GM12878 (cell line): ENCODE data around the gene SPDYE8. TPM values are rescaled to one million over a fixed set of nuclear protein-coding genes. Genes with fewer than 3 reads are reported as not detected.
"Not testable (repeated sequence)": the region's sequence is repeated elsewhere in the genome, so short reads cannot be mapped to it uniquely, and the experiment has no call there.

ENCODE experiments used
- ATAC-seq: fragments of 200-7000 bp; cut with Tn5 transposase; 3 replicates; pipeline ENCODE4 v1.9.1; 2020; ENCODE audit warnings: mild to moderate bottlenecking, moderate library complexity
- Bru-seq: library from RNA; stranded (reverse); fragments of 400-500 nt; gene quantifications from one replicate; lab custom pipeline; 2021; lab: Mats Ljungman, UMichigan
- BruChase-seq, 2 experiments: library from RNA; stranded (reverse); fragments of 400-500 nt; gene quantifications; one replicate each; lab custom pipeline; 2021; lab: Mats Ljungman, UMichigan
- BruUV-seq: library from RNA; stranded (reverse); fragments of 400-500 nt; replicated peaks from 2 replicates; lab custom pipeline; 2021; lab: Mats Ljungman, UMichigan
- CTCF ChIA-PET: fragments of 300-600 bp; sonication (Branson Sonifier 250); formaldehyde crosslinking; extraction: SDS; loops from one replicate; lab custom pipeline; 2021; ENCODE audit warnings: inconsistent platforms; lab: Yijun Ruan, JAX
- POLR2A ChIA-PET: fragments of 350-600 bp; formaldehyde crosslinking; extraction: SDS; loops from one replicate; lab custom pipeline; 2021; ENCODE audit warnings: inconsistent platforms; lab: Charles Lee
- RAD21 ChIA-PET: fragments of 300-600 bp; sonication (Branson Sonifier 250); formaldehyde crosslinking; loops from one replicate; lab custom pipeline; 2023; ENCODE audit warnings: antibody characterized with exemption; ENCODE audit not compliant: unreplicated experiment; lab: Charles Lee
- SMC1A ChIA-PET: fragments of 300-600 bp; sonication (Branson Sonifier 250); formaldehyde crosslinking; loops from one replicate; lab custom pipeline; 2023; ENCODE audit not compliant: unreplicated experiment, uncharacterized antibody; lab: Charles Lee
- DNase-seq: peaks from one replicate; pipeline ENCODE4 v3.0.0-alpha.2; 2011; ENCODE audit warnings: low read depth, low spot score
- FAIRE-seq: peaks from 3 replicates; lab custom pipeline; 2011; peaks lifted over from hg19 to GRCh38; lab: Jason Lieb, UNC
- H2AFZ ChIP-seq: 2 replicates; pipeline ENCODE4 v1.6.0; 2011; ENCODE audit warnings: low read depth, low read length, control low read depth; ENCODE audit not compliant: control insufficient read depth
- H3K27ac ChIP-seq: 2 replicates; pipeline ENCODE4 v1.5.1; 2011; ENCODE audit warnings: control low read depth; ENCODE audit not compliant: control insufficient read depth, insufficient read depth
- H3K27me3 ChIP-seq, 2 experiments: replicated peaks in 1 of 2; 2 replicates each; pipeline versions ENCODE4 v1.6.0 to v1.6.1; 2011; ENCODE audit warnings: low read length in 1 of 2; ENCODE audit not compliant: control insufficient read depth in 2 of 2, insufficient read depth in 2 of 2
- H3K36me3 ChIP-seq, 2 experiments: 2 replicates each; pipeline ENCODE4 v1.5.1; 2011; ENCODE audit warnings: low read length in 1 of 2; ENCODE audit not compliant: control insufficient read depth in 2 of 2, insufficient read depth in 2 of 2
- H3K4me1 ChIP-seq: 2 replicates; pipeline ENCODE4 v1.6.1; 2011; ENCODE audit warnings: mild to moderate bottlenecking, low read length, moderate library complexity, mixed read lengths; ENCODE audit not compliant: control insufficient read depth, insufficient read depth
- H3K4me2 ChIP-seq: 2 replicates; pipeline ENCODE4 v1.6.0; 2011; ENCODE audit warnings: control low read depth; ENCODE audit not compliant: control insufficient read depth, insufficient read depth
- H3K4me3 ChIP-seq: fragments of 200-600 bp; sonication (generic); 2 replicates; pipeline ENCODE4 v1.5.1; 2016
- H3K79me2 ChIP-seq: 2 replicates; pipeline ENCODE4 v1.6.0; 2011; ENCODE audit warnings: low read length; ENCODE audit not compliant: control insufficient read depth, insufficient read depth
- H3K9ac ChIP-seq: 2 replicates; pipeline ENCODE4 v1.8.0; 2011; ENCODE audit warnings: low read length, control low read depth, mixed read lengths; ENCODE audit not compliant: control insufficient read depth, insufficient read depth
- H3K9me3 ChIP-seq: replicated peaks from 3 replicates; pipeline ENCODE4 v1.5.1; 2011; ENCODE audit warnings: mild to moderate bottlenecking, low read length; ENCODE audit not compliant: control insufficient read depth, insufficient read depth
- H4K20me1 ChIP-seq: 2 replicates; pipeline ENCODE4 v1.6.0; 2011; ENCODE audit not compliant: control insufficient read depth, insufficient read depth
- WGBS: methylation state at CpG from one replicate; pipeline ENCODE4 v1.1.6; 2016; ENCODE audit warnings: low lambda C conversion rate; ENCODE audit not compliant: insufficient replicate concordance, insufficient coverage; ENCODE audit errors: missing lambda C conversion rate; 5-methylcytosine and 5-hydroxymethylcytosine counted together
- in situ Hi-C: fragments of 300-500 bp; cut with MboI; formaldehyde crosslinking; loops from 9 replicates; pipeline ENCODE4 v1.14.3; 2018; ENCODE audit warnings: mixed read lengths
- intact Hi-C: fragments of 100-400 bp; cut with micrococcal nuclease; formaldehyde crosslinking; loops from one replicate; pipeline ENCODE4 v1.14.2; 2022; ENCODE audit not compliant: unreplicated experiment
- long read RNA-seq, 2 experiments: library from polyadenylated mRNA; unstranded; transcript quantifications; one replicate each; pipeline ENCODE4 v2.0.0, GENCODE V29; 2019 to 2020
- polyA minus RNA-seq, 3 experiments: library from RNA; depleted of rRNA, polyadenylated mRNA; stranded (reverse); fragments of >200 nt; gene quantifications; 2 replicates each; pipeline ENCODE4 v1.2.3, GENCODE V29; 2011
- polyA plus RNA-seq, 11 experiments: library from polyadenylated mRNA; depleted of rRNA in 4 of 11; unstranded in 6 of 11; stranded (reverse) in 5 of 11; fragments of >200 nt; fragmentation: Nextera tagmentation in 4 of 11; fragmentation: Illumina TruSeq in 1 of 11; extraction: Ambion mirVana in 4 of 11; extraction: Trizol in 1 of 11; gene quantifications; 1 replicate in 1 of 11; 2 replicates in 10 of 11; pipeline versions ENCODE4 v1.2.1 to v1.2.3, GENCODE V29; 2011 to 2016; ENCODE audit warnings: inconsistent platforms in 2 of 11, missing spikeins in 2 of 11, low read depth in 1 of 11
- total RNA-seq, 4 experiments: library from RNA; depleted of rRNA in 3 of 4; stranded (reverse); fragments of >200 nt in 3 of 4; fragmentation: Illumina TruSeq in 1 of 4; extraction: Trizol in 1 of 4; gene quantifications; 2 replicates each; pipeline versions ENCODE4 v1.2.1 to v1.2.3, GENCODE V29; 2013 to 2021

Gene SPDYE8, protein sequence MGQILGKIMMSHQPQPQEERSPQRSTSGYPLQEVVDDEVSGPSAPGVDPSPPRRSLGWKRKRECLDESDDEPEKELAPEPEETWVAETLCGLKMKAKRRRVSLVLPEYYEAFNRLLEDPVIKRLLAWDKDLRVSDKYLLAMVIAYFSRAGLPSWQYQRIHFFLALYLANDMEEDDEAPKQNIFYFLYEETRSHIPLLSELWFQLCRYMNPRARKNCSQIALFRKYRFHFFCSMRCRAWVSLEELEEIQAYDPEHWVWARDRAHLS
- not detected in 2 replicates for total RNA-seq (2013; cell fraction: nucleolus; rRNA removed)
- total RNA-seq (2014; rRNA removed) (not detected in 2 replicates), total RNA-seq (2014; rRNA removed; fragmentation: Illumina TruSeq; extraction: Trizol) (not detected in 2 replicates), total RNA-seq (2021) (not detected in 2 replicates), polyA plus RNA-seq (2011; rRNA removed) (not detected in 2 replicates), polyA plus RNA-seq (2014; fragmentation: Illumina TruSeq; extraction: Trizol) (not detected in 2 replicates), polyA plus RNA-seq (2014; fragmentation: Nextera tagmentation; extraction: Ambion mirVana) (under 1 TPM in 1 of 2 experiments, not detected in 1; 0.11 TPM), polyA plus RNA-seq (2014; rRNA removed) (0.04 TPM in 1 of 2 replicates, not detected in the other), polyA plus RNA-seq (2016; fragmentation: Nextera tagmentation; extraction: Ambion mirVana) (under 1 TPM; 0.58 to 0.83 TPM), polyA minus RNA-seq (2011; rRNA and poly(A)+ RNA removed) (not detected in 2 replicates), Bru-seq, nascent RNA (not detected), BruChase-seq, experiment 1, labeled RNA remaining after a 6-hour chase (not detected), BruChase-seq, experiment 2, labeled RNA remaining after a 2-hour chase (not detected)
- 0.17 TPM for polyA plus RNA-seq (2011; ENCODE audit: low read depth)
- not detected in 2 replicates for polyA plus RNA-seq (2011; cell fraction: cytosol; rRNA removed)
- not detected in 2 replicates for polyA plus RNA-seq (2011; cell fraction: nucleus; rRNA removed)
- 0.14 and 0.27 TPM in 2 replicates for polyA plus RNA-seq (2012)
- polyA minus RNA-seq (2011; cell fraction: cytosol; rRNA and poly(A)+ RNA removed), result not detected in 2 replicates
- not detected in 2 replicates for polyA minus RNA-seq (2011; cell fraction: nucleus; rRNA and poly(A)+ RNA removed)
- long read RNA-seq, experiment 1, result 0 reads
- long read RNA-seq, experiment 2, result 0 reads

DNA sequence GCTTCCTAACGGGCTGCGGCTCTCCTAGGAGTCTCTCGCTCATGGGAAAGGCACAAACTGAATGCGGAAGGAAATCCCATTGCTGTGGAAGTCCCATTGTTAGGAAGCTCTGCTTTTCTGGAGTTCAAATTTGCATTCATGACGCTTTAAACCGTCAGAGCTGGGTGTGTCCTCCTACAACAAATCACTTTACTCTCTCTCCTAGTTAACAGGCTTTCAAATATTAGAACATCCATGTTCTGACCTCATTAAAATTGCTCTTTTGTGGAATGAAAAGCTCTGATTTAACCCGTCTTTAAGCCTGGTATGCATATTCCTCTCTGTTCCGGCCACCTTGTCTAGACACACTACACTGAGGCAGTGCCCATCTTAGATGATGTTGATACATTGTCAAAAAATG lies at the start of gene SPDYE8:
SPDYE8 (minus strand) TSS at position 101 of the 400 bp plus-strand sequence. CDS start 1,800 bp downstream, outside the sequence.
- in situ Hi-C loops, POLR2A ChIA-PET, FAIRE-seq: not testable (repeated sequence)

DNA sequence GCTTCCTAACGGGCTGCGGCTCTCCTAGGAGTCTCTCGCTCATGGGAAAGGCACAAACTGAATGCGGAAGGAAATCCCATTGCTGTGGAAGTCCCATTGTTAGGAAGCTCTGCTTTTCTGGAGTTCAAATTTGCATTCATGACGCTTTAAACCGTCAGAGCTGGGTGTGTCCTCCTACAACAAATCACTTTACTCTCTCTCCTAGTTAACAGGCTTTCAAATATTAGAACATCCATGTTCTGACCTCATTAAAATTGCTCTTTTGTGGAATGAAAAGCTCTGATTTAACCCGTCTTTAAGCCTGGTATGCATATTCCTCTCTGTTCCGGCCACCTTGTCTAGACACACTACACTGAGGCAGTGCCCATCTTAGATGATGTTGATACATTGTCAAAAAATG lies 28.2 kb upstream of the SPDYE8 start, which contains the start of gene SPDYE11:
SPDYE11 (minus strand) TSS at position 101 of the 400 bp plus-strand sequence. CDS start 1,800 bp downstream, outside the sequence.
- H3K27me3 ChIP-seq, in situ Hi-C loops, SMC1A ChIA-PET, BruUV-seq, FAIRE-seq, H3K9ac ChIP-seq, H3K27ac ChIP-seq, H3K79me2 ChIP-seq, H3K4me2 ChIP-seq, DNase-seq, RAD21 ChIA-PET, H3K36me3 ChIP-seq, H3K4me3 ChIP-seq, H4K20me1 ChIP-seq, CTCF ChIA-PET, H2AFZ ChIP-seq, POLR2A ChIA-PET, H3K4me1 ChIP-seq, intact Hi-C loops, H3K9me3 ChIP-seq, ATAC-seq: not testable (repeated sequence)
- WGBS, result no CpG with 5 or more reads among the region's 8 CpGs

More for the DNA sequence above, at the start of gene SPDYE8:
- intact Hi-C loops, H3K9ac ChIP-seq, H3K27ac ChIP-seq, H3K4me2 ChIP-seq, H3K79me2 ChIP-seq, SMC1A ChIA-PET, H4K20me1 ChIP-seq, DNase-seq, H3K9me3 ChIP-seq, H3K27me3 ChIP-seq, BruUV-seq, ATAC-seq, RAD21 ChIA-PET, H3K36me3 ChIP-seq, CTCF ChIA-PET, H3K4me3 ChIP-seq, H2AFZ ChIP-seq, H3K4me1 ChIP-seq: not testable (repeated sequence)
- whole genome bisulfite sequencing, result no CpG with 5 or more reads among the region's 8 CpGs

DNA sequence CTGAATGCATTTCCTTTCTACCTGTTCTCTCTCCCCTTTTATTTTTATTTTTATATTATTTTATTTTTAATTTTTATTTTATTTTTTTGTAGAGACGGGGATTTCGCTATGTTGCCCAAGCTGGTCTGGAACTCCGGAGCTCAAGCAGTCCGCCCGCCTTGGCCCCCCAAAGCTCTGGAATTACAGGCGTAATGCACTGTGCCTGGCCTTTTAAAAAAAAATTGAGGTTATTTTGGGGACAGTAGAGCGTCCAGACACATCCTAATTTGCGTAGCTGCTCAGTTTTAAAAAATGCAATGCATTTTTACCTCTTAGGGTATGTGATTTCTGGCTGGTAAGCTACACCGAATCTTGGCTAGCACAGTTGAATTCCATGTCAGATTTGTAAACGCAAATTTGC lies 23.1 kb downstream of the SPDYE8 start:
- DNase-seq, H3K79me2 ChIP-seq, FAIRE-seq, ATAC-seq, BruUV-seq, RAD21 ChIA-PET, H3K36me3 ChIP-seq, SMC1A ChIA-PET, H3K27me3 ChIP-seq, POLR2A ChIA-PET, H4K20me1 ChIP-seq, intact Hi-C loops, CTCF ChIA-PET, H3K4me1 ChIP-seq, H2AFZ ChIP-seq, H3K9me3 ChIP-seq, in situ Hi-C loops: not testable (repeated sequence)
- peak overlapping the region; percentile 44 for H3K4me2 ChIP-seq
- H3K4me3 ChIP-seq, result peak overlapping the region; percentile 73
- 4% methylated on average over 10 of the region's 10 CpGs for WGBS
- peak overlapping the region; percentile 53 for H3K27ac ChIP-seq
- peak overlapping the region; percentile 58; the same call in 1 of the 2 replicates for H3K9ac ChIP-seq
